SW 1271 (cell line): ENCODE measurements around the gene GZMM.
A peak's percentile ranks its signal among the peaks of the same experiment; 100 is the strongest.

ENCODE experiments used
- DNase-seq, 2 experiments: peaks; one replicate each; lab custom pipeline; 2025; lab: John Stamatoyannopoulos, UW

Gene GZMM

DNA sequence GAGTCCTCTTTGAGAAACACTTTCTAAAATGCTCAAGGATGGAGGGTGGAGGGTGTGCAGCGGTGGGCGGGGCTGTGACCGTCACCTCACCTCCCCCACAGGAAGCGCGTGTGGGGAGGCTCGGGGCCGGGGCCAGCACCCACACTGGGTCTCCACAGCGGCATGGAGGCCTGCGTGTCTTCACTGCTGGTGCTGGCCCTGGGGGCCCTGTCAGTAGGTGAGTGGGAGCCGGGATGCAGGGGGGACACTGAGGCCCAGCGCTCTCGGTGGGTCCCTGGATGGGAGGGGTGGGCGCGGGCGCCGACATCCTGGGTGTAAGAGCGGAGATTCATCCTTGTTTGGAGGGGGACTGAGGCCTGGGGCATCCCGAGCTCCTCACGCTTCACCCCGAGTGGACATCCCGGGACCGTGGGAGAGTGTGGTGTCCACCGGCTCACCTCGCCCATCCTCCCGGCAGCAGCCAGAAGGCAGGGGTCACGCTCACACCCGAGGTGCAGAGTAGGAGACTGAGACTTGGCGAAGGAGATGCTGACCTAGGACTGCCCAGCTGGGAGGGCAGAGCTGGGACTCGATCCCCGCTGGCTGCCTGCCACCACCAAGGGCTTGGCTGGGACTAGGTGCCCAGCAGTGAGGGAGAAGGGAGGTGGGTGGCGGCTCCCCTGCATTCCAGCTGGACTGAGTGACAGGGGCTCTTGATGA is at the start of gene GZMM:
Gene GZMM, plus strand, starts transcription at position 144 of the 699 bp plus-strand sequence. Its CDS starts 19 bp downstream, at position 163.
- DNase-seq: no peak

DNA sequence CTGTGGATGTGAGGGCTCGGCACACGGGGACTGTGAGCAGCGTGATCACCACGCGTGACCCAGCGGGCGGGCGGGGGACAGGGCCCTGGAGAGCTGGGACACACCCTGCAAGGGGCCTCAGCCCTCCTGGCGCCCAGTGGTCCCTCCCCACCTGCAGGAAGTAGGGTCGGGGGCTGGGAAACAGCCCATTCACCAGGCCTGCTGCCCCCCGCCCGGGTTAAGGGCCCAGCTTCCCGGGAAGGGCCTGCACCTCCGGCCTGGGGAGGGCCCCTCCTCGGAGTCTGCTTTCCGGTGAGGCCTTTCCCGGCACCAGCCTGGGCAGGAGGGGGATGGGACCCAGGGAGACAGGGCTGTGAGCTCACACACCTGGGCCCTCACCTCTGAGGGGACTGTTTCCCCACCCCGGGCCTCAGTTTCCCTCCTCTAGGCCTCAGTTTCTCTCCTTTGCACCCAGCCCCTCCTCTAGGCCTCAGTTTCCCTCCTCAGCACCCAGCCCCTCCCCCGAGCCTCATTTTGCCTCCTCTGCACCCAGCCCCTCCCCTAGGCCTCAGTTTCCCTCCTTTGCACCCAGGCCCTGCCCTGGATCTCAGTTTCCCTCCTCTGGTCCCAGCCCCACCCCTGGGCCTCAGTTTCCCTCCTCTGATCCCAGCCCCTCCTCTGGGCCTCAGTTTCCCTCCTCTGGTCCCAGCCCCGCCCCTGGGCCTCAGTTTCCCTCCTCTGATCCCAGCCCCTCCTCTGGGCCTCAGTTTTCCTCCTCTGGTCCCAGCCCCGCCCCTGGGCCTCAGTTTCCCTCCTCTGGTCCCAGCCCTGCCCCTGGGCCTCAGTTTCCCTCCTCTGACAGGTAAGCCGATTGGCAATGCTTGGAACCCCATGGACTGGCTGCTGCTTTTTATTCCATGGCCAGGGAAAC is 49.4 kb upstream of the GZMM start:
- no peak for DNase-seq

DNA sequence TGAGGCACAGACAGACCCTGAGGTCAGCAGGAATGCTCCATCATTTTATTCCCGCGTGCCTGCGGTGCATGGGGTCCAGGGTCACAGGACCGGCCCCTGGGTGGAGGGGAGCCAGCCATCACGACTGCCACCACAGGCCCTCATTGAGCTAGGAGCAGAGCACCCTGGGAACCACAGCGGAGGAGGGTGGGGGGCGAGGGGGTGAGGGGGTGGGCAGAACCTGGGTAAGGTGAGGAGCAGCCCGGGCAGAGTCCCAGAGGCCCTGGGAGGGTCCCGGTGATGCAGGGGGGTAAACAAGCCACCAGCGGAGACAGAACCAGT is 48.8 kb upstream of the GZMM start:
- DNase-seq: no peak

DNA sequence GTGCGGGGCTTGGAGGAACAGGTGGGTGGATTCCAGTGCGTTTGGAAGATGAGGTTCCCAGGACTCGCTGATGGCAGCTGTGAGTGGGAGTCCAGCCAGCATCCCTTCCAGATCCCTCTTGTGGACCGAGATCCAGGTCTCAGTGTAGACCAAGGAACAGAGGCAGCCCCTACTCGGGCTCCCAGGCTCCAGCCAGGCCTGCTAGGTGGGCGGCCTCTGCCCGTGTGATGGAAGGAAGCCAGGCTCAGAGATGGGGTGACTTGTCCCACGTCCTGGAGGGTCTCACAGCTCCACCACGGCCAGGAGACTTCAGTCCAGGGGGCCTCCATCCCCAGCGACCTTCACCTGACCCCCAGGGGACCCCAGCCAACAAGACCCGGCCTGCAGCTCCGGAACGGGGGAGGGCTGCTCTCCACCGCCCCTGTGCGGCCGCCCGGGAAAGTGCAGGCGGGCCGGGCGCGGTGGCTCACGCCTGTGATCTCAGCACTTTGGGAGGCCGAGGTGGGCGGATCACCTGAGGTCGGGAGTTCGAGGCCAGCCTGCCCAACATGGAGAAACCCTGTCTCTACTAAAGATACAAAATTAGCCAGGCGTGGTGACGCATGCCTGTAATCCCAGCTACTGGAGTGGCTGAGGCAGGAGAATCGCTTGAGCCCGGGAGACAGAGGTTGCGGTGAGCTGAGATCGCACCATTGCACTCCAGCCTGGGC is 48.3 kb upstream of the GZMM start:
- no peak for DNase-seq

DNA sequence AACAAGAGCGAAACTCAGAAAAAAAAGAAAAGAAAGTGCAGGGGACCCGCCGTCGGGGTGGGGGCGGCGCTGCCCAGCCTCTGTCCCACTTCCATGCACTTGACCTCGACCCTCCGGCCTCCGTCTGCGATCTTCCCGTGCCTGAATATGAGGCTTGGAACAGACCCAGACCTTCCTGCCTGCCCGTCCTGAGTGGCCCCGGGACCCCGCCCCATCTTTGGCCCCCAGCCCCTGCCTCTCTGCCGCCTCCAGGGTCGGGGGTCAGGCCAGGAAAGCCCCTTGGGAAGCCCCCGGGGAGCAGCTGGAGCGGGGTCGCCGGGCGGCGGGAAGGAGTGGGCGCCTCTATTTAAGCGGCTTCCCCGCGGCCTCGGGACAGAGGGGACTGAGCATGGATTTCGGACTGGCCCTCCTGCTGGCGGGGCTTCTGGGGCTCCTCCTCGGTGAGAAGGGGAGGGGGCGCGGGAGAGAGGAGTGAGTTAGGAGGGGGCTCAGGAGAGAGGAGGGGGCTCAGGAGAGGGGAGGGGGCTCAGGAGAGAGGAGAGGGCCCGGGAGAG is 47.7 kb upstream of the GZMM start, which contains the start of gene MADCAM1:
Gene MADCAM1, plus strand, starts transcription at position 375 of the 554 bp plus-strand sequence. Its CDS starts 14 bp downstream, at position 389.
- no peak for DNase-seq

DNA sequence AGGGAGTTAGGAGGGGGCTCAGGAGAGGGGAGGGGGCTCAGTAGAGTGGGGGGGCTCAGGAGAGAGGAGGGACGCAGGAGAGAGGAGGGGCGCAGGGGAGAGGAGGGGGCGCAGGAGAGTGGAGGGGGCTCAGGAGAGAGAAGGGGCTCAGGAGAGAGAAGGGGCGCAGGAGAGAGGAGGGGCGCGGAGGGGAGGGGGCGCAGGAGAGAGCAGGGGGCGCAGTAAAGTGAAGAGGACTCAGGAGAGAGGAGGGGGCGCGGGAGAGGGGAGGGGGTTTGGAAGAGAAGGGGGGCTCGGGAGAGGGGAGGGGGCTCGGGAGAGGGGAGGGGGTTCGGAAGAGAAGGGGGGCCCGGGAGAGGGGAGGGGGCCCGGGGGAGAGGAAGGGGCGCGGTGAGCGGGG is 46.9 kb upstream of the GZMM start:
- no peak for DNase-seq

DNA sequence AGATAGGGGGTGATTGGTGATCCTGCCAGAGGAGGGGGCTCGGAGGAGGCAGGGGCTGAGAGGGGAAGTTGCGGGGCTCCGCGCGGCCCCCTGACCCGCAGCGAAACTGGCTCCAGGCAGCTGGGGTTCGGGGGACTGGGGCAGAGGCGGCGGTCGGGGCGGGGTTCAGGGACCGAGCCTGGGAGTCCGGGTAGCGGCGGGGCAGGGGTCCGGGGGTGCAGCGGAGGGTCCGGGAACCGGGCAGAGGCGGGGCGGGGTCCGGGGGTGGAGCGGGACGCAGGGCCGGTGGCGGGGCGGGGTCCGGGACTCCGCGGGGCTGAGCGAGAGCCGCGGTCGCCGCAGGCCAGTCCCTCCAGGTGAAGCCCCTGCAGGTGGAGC is 46.4 kb upstream of the GZMM start:
- no peak for DNase-seq

DNA sequence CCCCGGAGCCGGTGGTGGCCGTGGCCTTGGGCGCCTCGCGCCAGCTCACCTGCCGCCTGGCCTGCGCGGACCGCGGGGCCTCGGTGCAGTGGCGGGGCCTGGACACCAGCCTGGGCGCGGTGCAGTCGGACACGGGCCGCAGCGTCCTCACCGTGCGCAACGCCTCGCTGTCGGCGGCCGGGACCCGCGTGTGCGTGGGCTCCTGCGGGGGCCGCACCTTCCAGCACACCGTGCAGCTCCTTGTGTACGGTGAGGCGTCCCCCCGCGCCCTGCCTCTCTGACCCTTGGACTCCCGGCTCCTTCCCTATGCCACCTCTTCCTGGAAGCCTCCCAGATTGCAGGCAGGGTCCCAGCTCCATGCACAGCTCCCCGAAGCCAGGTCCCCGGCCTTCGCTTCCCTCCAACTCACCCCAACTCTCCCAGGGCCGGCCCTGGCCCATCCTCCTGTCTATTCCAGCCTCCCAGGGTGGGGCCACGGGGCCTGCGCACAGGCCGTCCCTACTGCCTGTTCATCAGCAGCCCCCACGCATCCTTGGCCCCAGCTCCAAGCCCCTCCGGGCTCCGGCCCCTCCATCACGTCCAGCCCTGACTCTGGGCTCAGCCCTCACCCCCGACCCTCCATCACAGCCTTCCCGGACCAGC is 45.9 kb upstream of the GZMM start:
- no peak for DNase-seq

DNA sequence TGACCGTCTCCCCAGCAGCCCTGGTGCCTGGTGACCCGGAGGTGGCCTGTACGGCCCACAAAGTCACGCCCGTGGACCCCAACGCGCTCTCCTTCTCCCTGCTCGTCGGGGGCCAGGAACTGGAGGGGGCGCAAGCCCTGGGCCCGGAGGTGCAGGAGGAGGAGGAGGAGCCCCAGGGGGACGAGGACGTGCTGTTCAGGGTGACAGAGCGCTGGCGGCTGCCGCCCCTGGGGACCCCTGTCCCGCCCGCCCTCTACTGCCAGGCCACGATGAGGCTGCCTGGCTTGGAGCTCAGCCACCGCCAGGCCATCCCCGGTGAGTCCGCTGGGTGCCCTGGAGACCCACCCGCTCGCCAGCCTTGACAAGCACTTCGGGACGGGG is 45.4 kb upstream of the GZMM start:
- no peak for DNase-seq

DNA sequence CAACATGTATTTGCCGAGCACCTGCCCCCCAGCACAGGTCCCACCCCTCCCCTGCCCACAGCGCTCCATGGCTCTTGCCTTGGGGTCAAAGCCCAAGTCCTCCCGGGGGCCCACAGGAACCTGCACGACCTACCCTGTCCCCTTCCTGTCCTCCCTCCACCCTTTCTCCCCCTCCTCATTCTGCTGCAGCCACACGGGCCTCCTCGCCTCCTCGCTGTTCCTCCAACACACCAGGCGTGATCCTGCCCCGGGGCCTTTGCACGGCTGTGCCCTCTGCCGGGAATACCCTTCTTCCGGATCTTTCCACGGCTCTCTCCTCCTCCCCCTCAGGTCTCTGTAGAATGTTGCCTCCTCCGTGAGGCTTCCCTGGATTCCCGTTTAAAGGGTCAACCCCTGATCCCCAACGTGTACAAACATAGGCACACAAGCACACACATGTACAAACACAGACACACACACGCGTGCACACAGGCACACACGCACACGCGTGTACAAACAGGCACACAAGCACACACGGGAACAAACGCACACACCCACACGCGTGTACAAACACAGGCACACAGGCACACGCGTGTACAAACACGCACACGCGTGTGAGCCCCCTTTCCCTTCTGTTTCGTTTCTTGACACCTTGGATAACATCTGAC is 44.8 kb upstream of the GZMM start:
- DNase-seq: no peak

DNA sequence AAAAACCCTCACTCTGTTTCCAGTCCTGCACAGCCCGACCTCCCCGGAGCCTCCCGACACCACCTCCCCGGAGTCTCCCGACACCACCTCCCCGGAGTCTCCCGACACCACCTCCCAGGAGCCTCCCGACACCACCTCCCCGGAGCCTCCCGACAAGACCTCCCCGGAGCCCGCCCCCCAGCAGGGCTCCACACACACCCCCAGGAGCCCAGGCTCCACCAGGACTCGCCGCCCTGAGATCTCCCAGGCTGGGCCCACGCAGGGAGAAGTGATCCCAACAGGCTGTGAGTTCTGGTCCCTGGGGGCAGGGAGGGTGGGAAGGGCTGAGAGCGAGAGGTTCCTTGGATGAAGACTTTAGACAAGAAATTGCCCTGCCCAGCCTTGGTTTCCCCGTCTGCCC is 42.2 kb upstream of the GZMM start:
- no peak for DNase-seq

DNA sequence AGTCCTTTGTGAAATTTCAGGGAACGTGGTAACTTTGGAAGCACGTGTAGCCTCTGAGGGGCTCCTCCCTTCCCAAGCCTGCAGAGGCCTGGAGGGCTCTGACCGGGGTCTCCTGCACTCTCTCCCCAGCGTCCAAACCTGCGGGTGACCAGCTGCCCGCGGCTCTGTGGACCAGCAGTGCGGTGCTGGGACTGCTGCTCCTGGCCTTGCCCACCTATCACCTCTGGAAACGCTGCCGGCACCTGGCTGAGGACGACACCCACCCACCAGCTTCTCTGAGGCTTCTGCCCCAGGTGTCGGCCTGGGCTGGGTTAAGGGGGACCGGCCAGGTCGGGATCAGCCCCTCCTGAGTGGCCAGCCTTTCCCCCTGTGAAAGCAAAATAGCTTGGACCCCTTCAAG is 39.2 kb upstream of the GZMM start:
- DNase-seq: no peak

DNA sequence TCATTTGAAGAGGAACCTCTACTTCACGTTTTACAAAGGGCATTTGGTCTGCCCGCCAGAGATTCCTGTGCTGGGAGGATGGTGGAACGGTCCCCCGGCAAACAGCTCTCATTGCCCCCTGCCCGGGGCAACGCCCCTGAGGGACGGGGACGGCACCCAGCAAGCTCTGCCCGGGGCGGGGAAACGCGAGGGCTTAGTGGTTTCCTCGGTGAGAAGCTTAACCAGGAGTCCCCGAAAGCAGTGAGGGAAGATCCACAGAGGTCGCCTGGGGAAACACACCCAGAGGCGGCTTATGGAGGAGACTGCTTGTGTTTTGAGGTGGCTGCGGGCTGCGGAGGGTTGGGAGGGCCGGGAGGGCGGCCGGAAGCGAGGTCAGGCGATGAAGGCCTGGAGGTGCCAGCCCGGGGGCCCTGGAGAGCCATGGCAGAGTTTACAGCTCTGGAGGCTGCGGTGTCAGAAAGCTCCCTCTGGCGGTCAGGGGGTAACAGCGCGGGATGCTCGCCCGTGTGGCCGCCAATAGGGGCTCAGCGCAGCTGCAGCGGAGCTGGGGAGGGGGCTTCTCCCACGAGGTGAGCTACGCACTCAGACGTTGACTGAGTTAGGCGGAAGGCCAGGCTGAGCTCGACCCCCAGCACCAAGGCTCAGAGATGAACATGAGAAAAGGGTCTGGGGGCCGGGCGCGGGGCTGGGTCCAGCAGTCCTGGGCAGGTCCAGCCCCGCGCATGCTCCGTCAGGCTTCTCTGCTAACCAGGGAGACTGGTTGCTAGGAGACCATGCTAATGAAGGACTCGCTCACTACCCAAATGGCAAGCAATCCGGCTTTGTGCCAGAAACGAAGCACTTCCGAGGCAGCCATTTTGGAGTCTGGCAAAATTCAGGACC is 37.2 kb upstream of the GZMM start:
- peak; percentile 88 to 98 for DNase-seq

DNA sequence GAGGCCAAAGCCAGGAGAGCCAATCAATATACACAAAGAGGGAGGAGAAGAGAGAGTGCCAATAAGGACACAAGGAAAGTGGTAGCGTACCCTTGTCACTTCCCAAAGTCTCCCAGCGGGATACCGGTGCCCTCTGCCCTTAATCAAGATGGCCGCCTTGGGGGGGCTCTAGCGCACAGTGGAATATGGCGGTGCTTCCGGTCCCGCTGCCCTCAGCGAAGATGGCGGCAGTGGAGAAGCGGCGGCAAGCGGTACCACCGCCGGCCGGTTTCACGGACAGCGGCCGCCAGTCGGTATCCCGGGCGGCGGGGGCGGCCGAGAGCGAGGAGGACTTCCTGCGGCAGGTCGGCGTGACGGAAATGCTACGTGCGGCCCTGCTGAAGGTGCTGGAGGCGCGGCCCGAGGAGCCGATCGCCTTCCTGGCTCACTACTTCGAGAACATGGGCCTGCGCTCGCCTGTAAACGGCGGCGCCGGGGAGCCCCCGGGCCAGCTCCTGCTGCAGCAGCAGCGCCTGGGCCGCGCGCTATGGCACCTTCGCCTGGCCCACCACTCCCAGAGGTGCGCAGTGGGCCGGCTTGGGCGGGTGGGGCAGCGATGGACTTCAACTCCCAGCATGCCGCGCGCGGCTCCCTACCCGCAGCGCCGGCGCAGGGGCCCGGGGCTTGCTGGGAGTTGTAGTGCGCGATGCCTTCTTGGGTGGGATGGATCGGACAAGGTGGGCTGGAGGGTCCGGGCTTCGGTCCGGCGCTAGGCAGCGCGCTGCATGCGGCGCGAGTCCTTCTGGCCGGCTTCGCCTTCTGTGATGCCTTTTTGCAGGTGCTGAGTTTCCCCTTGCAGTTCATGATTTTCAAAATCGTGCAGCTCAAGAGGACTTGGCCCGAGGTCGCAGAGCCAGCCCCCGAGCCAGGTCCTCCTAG is 36.3 kb upstream of the GZMM start, which contains the start of gene TPGS1:
Gene TPGS1, plus strand, starts transcription at position 212 of the 918 bp plus-strand sequence. Its CDS starts 10 bp downstream, at position 222.
- DNase-seq: peak; percentile 74 to 98

DNA sequence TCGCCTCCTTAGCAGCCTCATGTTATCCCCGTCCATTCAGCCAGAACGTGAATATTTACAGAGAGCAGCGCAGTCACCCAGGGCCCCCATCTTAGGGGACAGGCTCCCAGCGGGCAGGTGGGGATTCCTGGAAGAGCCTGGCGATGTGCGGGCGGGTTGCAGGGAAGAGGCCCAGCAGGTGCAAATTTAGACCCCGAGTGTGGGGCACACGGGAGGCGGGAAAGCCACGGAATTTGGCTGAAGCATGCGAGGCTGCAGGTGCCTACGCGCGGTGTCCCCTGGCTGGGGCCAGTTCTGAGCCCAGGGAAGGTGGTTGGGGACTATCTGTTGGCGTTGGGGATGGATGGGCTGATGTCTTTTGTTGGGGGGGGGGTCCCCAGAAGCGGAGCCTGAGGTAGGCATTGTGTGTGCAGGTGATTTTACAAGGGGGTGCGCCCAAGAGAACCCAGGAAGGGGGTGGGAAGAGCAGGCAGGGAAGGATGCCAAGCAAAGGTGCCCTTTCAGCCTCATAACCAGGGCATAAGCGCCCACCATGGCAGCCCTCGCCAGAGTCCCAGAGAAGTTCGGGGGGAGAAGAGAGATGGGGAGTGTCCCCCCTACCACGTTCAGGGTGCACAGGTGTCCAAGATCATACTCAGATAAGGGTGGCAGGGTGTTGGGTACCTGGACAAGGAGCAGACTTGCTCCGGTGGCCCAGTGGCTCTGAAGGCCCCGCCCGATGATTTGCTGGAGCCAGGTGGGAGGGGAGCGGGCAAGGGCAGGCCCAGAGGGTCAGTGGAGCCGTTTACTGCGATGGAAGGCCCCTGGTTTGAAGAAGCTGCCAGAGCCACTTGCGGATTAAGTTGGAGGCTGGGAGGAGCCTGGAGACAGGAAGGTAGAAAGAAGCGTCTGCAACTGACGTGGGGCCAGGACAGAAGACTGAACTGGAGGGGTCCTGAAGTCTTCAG is 35.4 kb upstream of the GZMM start:
- no peak for DNase-seq

DNA sequence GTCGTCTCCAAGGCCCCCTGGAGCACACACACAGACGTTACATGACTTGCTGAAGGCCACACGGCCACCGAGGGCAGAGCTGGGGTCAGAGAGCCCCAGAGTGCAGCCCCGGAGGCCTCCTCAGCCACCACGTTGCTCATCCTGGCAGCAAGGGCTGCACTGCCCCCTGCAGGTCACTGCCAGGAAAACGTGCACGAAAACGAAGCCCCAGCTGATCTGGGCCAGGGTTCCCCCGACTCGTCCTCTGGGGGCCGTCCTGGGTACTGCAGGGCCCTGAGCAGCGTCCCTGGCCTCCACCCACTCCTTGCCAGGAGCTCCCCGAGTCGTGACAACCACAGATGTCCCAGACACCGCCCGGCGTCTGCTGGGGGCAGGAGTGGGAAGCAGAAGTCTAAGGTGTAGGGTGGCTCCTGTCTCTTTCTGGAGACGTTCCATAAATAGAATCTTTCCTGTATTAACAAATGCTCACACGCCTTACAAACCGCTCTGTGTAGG is 33.2 kb upstream of the GZMM start:
- DNase-seq: peak in 1 of 2 experiments; percentile 45

DNA sequence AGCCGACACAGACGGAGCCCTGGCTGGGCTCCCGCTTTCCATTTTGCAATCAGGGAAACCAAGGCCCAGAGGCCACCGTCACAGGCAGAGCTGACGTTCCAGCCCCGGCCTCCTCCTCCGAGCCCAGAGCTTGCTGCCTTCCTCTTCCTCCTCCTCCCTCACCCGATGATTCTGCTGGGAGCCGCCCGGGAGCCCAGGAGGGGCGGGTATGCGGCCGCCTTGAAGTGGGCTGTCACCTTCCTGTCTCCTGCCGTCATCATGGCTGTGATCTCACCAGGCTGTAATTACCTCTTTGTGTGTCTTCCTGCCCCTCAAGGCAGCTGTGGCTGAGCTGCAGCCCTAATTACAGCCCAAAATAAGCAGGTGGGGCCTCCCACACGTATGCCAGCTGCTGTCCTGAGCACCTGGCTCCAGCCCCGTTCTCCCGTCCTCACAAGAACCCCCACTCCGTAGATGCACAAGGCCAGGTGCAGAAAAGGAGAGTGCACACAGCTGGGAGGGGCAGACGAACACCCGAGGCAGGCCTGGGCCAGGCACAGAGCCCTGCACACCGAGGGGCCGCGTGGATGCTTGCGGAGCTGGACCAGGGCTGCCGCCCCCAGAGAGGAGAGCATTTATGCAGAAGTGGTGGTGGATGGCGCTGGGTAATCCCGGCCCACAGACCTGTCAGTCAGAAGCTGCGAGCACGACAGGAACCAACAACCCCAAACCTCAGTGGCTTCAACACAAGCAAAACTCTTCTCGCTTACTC is 32.6 kb upstream of the GZMM start:
- no peak for DNase-seq
